K562 treated with DMSO at 1 percent for 12 hours (cell line): ENCODE measurements around the gene ELF5. TPM values are rescaled to one million over a fixed set of nuclear protein-coding genes. Genes with fewer than 3 reads are reported as not detected.

Experiments
- total RNA-seq: library from RNA; unstranded; fragments of 300-600 nt; gene quantifications from 2 replicates; pipeline ENCODE4 v1.2.3, GENCODE V29; 2022; ENCODE audit not compliant: insufficient read depth

Gene ELF5
- not detected in 2 replicates for total RNA-seq

GRCh38 chr11:34513682-34514449 lies at the start of gene ELF5:
Gene ELF5, minus strand, starts transcription at chr11:34513794. Its CDS starts 8,045 bp downstream, at chr11:34505749.

GRCh38 chr11:34438529-34439507 lies 74.8 kb downstream of the ELF5 start, which contains the start of gene CAT:
Gene CAT, plus strand, starts transcription at chr11:34438934. Its CDS starts 80 bp downstream, at chr11:34439014.

Other genes starting within 250 kb of the ELF5 start
- gene ABTB2, start 155.8 kb downstream of the ELF5 start, total RNA-seq = 0.38 and 1.1 TPM in 2 replicates
- gene CAT, start 74.9 kb downstream of the ELF5 start, total RNA-seq = 35.6 and 67.9 TPM in 2 replicates
- 0.56 and 1.0 TPM in 2 replicates for gene EHF, start 107.3 kb upstream of the ELF5 start, total RNA-seq